ENCODE data around the gene SLC25A15. TPM values are rescaled to one million over a fixed set of nuclear protein-coding genes. Genes with fewer than 3 reads are reported as not detected.

Gene SLC25A15
- total and polyA plus RNA-seq, 3 donors from 2014 or later: 22.1 to 42.1 (median 35.7) TPM

- no peak for DNase-seq
- H3K9me3 ChIP-seq: no peaks in the 10 kb centered on the region
- H3K36me3 ChIP-seq (ENCODE audit: low read depth, missing control alignments): no peaks in the 10 kb centered on the region
- TF ChIP-seq, protein P1, sequence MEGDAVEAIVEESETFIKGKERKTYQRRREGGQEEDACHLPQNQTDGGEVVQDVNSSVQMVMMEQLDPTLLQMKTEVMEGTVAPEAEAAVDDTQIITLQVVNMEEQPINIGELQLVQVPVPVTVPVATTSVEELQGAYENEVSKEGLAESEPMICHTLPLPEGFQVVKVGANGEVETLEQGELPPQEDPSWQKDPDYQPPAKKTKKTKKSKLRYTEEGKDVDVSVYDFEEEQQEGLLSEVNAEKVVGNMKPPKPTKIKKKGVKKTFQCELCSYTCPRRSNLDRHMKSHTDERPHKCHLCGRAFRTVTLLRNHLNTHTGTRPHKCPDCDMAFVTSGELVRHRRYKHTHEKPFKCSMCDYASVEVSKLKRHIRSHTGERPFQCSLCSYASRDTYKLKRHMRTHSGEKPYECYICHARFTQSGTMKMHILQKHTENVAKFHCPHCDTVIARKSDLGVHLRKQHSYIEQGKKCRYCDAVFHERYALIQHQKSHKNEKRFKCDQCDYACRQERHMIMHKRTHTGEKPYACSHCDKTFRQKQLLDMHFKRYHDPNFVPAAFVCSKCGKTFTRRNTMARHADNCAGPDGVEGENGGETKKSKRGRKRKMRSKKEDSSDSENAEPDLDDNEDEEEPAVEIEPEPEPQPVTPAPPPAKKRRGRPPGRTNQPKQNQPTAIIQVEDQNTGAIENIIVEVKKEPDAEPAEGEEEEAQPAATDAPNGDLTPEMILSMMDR (IDR thresholded peaks at IDR 0.05): no peak
- TF ChIP-seq POLR2A (IDR thresholded peaks at IDR 0.05): no peak
- H3K4me3 ChIP-seq: no peak overlapping the region
- no peak overlapping the region for H3K27ac ChIP-seq
- intact Hi-C loops (cut with DNase I; ENCODE audit: low total_unique reads): no loop called here
- no peaks in the 10 kb centered on the region for H3K4me1 ChIP-seq
- 91 to 97% methylated on average over 4 of the region's 4 CpGs for WGBS, 2 donors
- no peaks in the 10 kb centered on the region for H3K27me3 ChIP-seq
These were observed 10.1 kb downstream of the SLC25A15 start for GRCh38 chr13:40799508-40799907.

- intact Hi-C loops (cut with DNase I; ENCODE audit: low total_unique reads): no loop called here
- no peak for DNase-seq
- H3K4me3 ChIP-seq: no peak overlapping the region
- H3K9me3 ChIP-seq: no peaks in the 10 kb centered on the region
- H3K27ac ChIP-seq: no peak overlapping the region
- H3K27me3 ChIP-seq: no peaks in the 10 kb centered on the region
- TF ChIP-seq, protein P1 (IDR thresholded peaks at IDR 0.05): no peak
- TF ChIP-seq POLR2A (IDR thresholded peaks at IDR 0.05): no peak
- H3K36me3 ChIP-seq (ENCODE audit: low read depth, missing control alignments): no peaks in the 10 kb centered on the region
- WGBS, 2 donors: 75 to 79% methylated on average over 5 of the region's 5 CpGs
- H3K4me1 ChIP-seq: no peaks in the 10 kb centered on the region
These were observed 11.1 kb downstream of the SLC25A15 start for GRCh38 chr13:40800559-40800958.

- whole genome bisulfite sequencing, 2 donors: 89 to 91% methylated on average over 6 of the region's 6 CpGs
- intact Hi-C loops (cut with DNase I; ENCODE audit: low total_unique reads): no loop called here
- no peak overlapping the region for H3K4me3 ChIP-seq
- H3K4me1 ChIP-seq: no peaks in the 10 kb centered on the region
- no peaks in the 10 kb centered on the region for H3K36me3 ChIP-seq (ENCODE audit: low read depth, missing control alignments)
- no peak for DNase-seq
- no peaks in the 10 kb centered on the region for H3K9me3 ChIP-seq
- no peaks in the 10 kb centered on the region for H3K27me3 ChIP-seq
- TF ChIP-seq, protein P1 (IDR thresholded peaks at IDR 0.05): no peak
- TF ChIP-seq POLR2A (IDR thresholded peaks at IDR 0.05): no peak
- no peak overlapping the region for H3K27ac ChIP-seq
These were observed 12.1 kb downstream of the SLC25A15 start for GRCh38 chr13:40801255-40802217.

DNA sequence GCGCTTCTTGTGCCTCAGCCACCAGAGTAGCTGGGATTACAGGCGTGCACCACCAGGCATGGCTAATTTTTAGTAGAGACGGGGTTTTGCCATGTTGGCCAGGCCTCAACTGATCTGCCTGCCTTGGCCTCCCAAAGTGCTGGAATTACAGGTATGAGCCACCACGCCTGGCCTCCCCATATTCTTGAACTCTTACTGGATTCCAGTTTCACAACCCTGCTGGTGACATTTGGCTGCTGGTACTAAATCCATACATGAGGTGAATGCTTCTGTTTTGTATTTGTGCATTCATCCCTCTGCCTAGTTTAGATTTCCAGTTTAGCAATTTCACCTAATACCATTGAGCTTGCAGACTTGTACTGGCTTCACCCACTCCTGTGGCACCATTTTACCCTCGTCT lies 13.9 kb downstream of the SLC25A15 start:
- no peaks in the 10 kb centered on the region for H3K4me1 ChIP-seq
- no peaks in the 10 kb centered on the region for H3K36me3 ChIP-seq (ENCODE audit: low read depth, missing control alignments)
- intact Hi-C loops (cut with DNase I; ENCODE audit: low total_unique reads): no loop called here
- TF ChIP-seq, protein P1 (IDR thresholded peaks at IDR 0.05): no peak
- no peak for TF ChIP-seq POLR2A (IDR thresholded peaks at IDR 0.05)
- no peaks in the 10 kb centered on the region for H3K27me3 ChIP-seq
- H3K9me3 ChIP-seq: no peaks in the 10 kb centered on the region
- H3K4me3 ChIP-seq: no peak overlapping the region
- no peak overlapping the region for H3K27ac ChIP-seq
- no peak for DNase-seq
- 94 to 96% methylated on average over 4 to 5 of the region's 5 CpGs for WGBS, 2 donors

Data from testis (tissue), 3 donors.